NT2/D1 (cell line): ENCODE results near the gene MTHFSD.

Experiments
- DNase-seq: peaks from one replicate; pipeline ENCODE4 v3.0.0-alpha.2; 2011; ENCODE audit warnings: low read depth, low spot score
- H3K27me3 ChIP-seq: 2 replicates; pipeline ENCODE4 v1.6.0; 2011; ENCODE audit warnings: mild to moderate bottlenecking; ENCODE audit not compliant: insufficient read length, insufficient read depth
- H3K36me3 ChIP-seq: 2 replicates; pipeline ENCODE4 v1.6.1; 2011; ENCODE audit warnings: mild to moderate bottlenecking, low read length, mixed read lengths; ENCODE audit not compliant: insufficient read depth, insufficient read length
- H3K4me1 ChIP-seq: 2 replicates; pipeline ENCODE4 v1.5.1; 2011; ENCODE audit not compliant: insufficient read depth, insufficient read length
- H3K4me3 ChIP-seq: 2 replicates; pipeline ENCODE4 v1.5.1; 2011; ENCODE audit warnings: low read depth; ENCODE audit not compliant: insufficient read length
- H3K9ac ChIP-seq: 2 replicates; pipeline ENCODE4 v1.6.0; 2011; ENCODE audit warnings: low read depth; ENCODE audit not compliant: insufficient read length
- H3K9me3 ChIP-seq: 2 replicates; pipeline ENCODE4 v1.5.1; 2011; ENCODE audit warnings: mild to moderate bottlenecking, low read length; ENCODE audit not compliant: insufficient read depth
- SUZ12 ChIP-seq: IDR thresholded peaks from 2 replicates; pipeline ENCODE4 v1.6.1; 2011; ENCODE audit not compliant: insufficient read length, insufficient read depth; ENCODE audit errors: extremely low read depth
- YY1 ChIP-seq: IDR thresholded peaks from 2 replicates; pipeline ENCODE4 v1.6.1; 2011; ENCODE audit not compliant: insufficient read length, insufficient read depth
- ZNF274 ChIP-seq: IDR thresholded peaks from 2 replicates; pipeline ENCODE4 v1.6.1; 2011; ENCODE audit warnings: mild to moderate bottlenecking, low read depth, low read length

Gene MTHFSD

DNA sequence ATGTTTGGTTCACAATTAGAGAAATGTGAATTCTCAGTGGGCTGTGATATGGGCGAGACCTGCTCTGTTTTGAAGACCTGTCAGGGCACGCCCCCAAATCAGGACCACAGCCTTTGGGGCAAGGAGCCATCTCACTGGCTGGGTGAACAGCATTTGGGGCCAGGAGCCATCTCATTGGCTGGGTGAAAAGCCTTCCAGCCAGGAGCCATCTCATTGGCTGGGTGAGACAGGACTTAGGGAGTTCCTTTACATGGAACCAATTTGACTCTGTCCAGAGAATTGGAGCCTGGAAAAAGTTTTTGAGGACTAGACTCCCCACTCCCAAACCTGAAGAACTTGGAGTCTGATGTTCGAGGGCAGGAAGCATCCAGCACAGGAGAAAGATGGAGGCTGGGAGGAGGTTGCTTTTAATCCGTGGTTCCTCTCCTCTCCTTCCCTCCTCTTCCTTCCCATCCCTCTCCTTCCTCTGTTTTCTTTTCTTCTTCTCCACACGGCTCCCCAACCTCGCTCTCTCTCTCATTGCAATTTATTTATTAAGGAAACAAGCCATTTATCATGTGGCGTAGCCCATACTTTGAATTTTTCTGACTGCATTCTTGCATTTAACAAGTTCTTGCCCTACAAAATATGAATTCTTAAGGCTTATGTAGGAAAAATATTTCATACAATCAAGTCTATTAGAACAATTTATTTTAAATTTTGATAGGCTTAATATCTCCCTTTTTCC, 43.0 kb upstream of the MTHFSD start:
- H3K4me1 ChIP-seq = peaks cover 4% of the 10 kb centered on the region
- no peak overlapping the region for H3K9ac ChIP-seq
- no peaks in the 10 kb centered on the region for H3K27me3 ChIP-seq
- TF ChIP-seq ZNF274 = no peak
- TF ChIP-seq SUZ12 = no peak
- no peak for TF ChIP-seq YY1
- H3K4me3 ChIP-seq = no peak overlapping the region
- no peak for DNase-seq
- peaks cover 7% of the 10 kb centered on the region; the same call in 1 of the 2 replicates for H3K9me3 ChIP-seq
- H3K36me3 ChIP-seq = no peaks in the 10 kb centered on the region

DNA sequence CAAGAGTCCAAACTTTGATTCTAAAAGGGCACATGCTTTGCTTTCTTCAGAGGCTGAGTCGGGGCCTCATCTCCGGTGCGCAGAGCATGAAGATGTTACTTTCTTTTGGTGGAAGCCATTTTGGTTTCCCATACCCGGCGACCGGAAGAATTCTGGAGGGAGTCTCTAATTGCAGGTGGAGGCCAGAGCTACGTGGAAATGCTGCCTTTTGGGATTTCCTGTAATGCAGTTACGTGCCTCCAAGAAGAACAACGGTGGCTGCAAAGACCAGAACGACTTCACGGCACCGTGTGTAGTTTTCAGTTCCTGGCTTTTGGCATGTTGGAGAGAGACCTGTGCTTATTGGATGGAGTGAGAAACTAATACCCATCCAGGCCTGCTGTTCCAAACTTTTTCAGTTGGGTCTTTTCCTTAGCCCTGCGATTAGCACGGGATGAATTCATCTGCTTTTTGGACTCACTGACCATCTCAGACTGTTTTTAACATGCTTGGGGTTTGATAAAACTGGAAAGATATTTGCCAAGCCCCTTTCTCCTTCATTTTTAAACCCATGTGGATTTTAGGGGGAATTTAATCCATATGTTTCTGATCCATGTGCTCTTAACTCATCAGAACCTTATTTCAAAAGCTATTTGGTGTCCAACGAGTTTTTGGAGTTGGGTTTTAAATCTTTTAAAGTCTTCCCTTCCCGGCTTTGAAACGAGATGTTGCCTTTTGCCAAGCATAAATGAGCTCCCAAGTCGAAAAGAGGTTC, 42.3 kb upstream of the MTHFSD start:
- Histone ChIP-seq H3K4me1 (peaks cover 4% of the 10 kb centered on the region), H3K36me3 (no peaks in the 10 kb centered on the region), H3K9ac (no peak overlapping the region), H3K4me3 (no peak overlapping the region), H3K27me3 (no peaks in the 10 kb centered on the region), H3K9me3 (peaks cover 7% of the 10 kb centered on the region; the same call in 1 of the 2 replicates)
- DNase-seq = no peak
- TF ChIP-seq ZNF274 (no peak), YY1 (no peak), SUZ12 (no peak)

DNA sequence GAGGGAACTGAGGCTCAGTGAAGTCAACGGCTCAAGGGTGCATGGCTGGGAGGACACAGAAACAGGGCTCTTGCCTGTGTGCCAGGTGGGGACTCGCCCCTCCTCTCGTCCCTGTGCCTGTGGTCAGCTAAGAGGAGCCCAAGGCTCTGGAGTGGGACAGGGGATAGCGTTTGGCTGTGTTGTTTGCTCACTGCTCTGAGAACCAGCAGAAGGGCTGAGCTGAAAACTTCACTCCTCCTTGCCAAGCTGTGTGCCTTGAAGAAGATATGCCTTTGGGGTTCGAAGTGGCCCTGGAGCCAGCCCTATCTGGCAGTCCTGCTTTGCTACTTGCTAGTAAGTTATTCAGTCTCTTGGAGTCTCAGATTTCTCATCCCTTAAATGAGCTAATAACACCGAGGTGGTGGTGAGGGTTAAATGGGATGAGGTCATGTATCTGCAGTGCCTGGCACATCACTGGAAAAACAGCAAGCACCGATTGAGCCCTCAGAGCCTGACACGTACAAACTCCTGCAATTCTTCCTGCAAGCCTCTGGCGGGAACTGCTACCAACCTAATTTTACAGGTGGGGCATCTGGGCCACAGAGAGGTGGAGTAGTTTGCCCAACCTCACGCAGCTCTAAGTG, 41.1 kb upstream of the MTHFSD start:
- Histone ChIP-seq H3K9ac (no peak overlapping the region), H3K4me1 (peaks cover 4% of the 10 kb centered on the region), H3K9me3 (peaks cover 7% of the 10 kb centered on the region; the same call in 1 of the 2 replicates), H3K36me3 (no peaks in the 10 kb centered on the region), H3K4me3 (no peak overlapping the region), H3K27me3 (no peaks in the 10 kb centered on the region)
- TF ChIP-seq SUZ12 = no peak
- no peak for TF ChIP-seq YY1
- TF ChIP-seq ZNF274 = no peak
- no peak for DNase-seq

DNA sequence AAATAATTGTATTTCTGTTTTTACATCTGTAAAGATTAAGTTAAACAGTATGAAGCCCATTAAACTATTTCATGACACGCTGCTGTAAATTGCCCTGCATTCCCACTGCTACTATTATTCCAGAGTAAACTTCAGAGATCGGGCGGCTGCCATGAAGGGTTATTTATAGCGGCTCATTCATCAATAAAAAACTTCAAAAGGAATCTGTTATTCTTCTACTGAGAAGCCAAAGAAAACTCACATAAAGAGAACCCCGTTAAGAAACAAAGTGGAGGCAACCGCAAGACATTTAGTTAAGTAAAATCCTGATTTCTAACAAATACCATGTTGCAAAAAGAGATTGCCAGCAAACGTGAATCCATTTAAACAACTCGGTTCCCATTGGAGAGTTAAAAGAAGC, 39.7 kb upstream of the MTHFSD start:
- no peak for DNase-seq
- peaks cover 7% of the 10 kb centered on the region; the same call in 1 of the 2 replicates for H3K9me3 ChIP-seq
- H3K9ac ChIP-seq = no peak overlapping the region
- no peak for TF ChIP-seq SUZ12
- no peak for TF ChIP-seq YY1
- no peak for TF ChIP-seq ZNF274
- H3K4me3 ChIP-seq = no peak overlapping the region
- H3K4me1 ChIP-seq = peaks cover 4% of the 10 kb centered on the region
- no peaks in the 10 kb centered on the region for H3K36me3 ChIP-seq
- peaks cover under 1% of the 10 kb centered on the region for H3K27me3 ChIP-seq

DNA sequence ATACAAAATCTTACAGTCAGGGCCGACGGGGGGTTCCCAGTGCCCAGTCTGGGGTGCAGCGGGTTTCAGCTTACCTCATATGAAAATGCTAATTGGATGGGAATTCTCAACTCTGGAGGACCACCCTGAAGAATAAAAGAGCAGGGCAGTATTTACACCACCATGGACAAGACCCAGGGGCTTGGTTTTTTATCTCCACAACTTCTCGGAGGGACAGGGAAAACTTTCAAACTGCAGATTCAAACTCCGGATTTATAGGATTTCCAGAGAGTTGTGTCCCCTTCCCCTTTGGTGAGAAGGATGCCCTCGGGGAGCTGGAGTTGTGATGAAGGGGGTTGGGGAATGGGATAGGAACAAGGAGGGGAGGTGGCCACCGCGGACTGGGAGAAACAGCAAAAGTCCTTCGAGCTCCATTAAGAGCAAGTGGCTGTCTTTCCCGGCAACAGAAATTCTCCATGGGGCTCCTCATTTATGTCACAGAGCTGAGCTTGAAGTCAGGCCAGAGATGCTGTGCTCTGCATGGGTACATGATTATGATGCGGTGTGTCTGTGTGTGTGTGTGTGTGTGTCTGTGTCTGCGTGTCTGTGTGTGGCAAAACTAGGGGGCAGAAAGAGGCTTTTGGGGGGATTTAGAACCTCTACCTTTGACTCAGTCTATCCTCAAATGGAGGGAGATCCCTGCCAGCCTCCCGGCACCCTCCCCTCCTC, 39.0 kb upstream of the MTHFSD start:
- no peak for DNase-seq
- no peak for TF ChIP-seq ZNF274
- TF ChIP-seq SUZ12 = no peak
- no peak for TF ChIP-seq YY1
- no peak overlapping the region for H3K4me3 ChIP-seq
- H3K36me3 ChIP-seq = no peaks in the 10 kb centered on the region
- peaks cover 3% of the 10 kb centered on the region for H3K27me3 ChIP-seq
- no peak overlapping the region for H3K9ac ChIP-seq
- peaks cover 5% of the 10 kb centered on the region; the same call in 1 of the 2 replicates for H3K9me3 ChIP-seq
- peaks cover 4% of the 10 kb centered on the region for H3K4me1 ChIP-seq

DNA sequence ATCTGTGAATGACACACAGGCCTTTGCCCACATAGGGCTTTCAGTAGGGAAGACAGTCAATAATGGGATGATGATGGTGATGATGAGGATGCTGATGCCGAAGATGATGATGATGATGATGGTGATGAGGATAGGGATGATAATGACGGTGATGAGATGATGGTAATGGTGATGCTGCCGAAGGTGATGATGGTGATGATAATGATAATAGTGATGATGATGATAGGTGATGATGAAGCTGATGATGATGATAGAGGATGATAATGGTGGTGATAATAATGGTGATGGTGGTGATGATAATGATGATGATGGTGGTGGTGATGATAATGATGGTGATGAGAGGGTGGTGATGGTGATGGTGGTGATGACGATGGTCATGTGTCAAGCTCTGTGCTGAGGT, 36.2 kb upstream of the MTHFSD start:
- TF ChIP-seq YY1 (no peak), SUZ12 (no peak), ZNF274 (no peak)

More for the DNA sequence above, 36.2 kb upstream of the MTHFSD start:
- Histone ChIP-seq H3K9me3 (no peaks in the 10 kb centered on the region), H3K9ac (no peak overlapping the region), H3K36me3 (no peaks in the 10 kb centered on the region), H3K4me3 (no peak overlapping the region), H3K27me3 (peaks cover 3% of the 10 kb centered on the region), H3K4me1 (peaks cover 4% of the 10 kb centered on the region)
- DNase-seq = no peak
